Immature natural killer cell (primary cell): ENCODE measurements around the gene SHB. TPM values are rescaled to one million over a fixed set of nuclear protein-coding genes. Genes with fewer than 3 reads are reported as not detected.

Experiments used
- DNase-seq, 3 donors: peaks; one replicate each; pipeline ENCODE4 v3.0.0; 2022; ENCODE audit warnings: mixed read lengths in 1 of 3
- H3K27ac Mint-ChIP-seq, 6 donors: one replicate each; pipeline ENCODE4 v1.8.0; 2020; ENCODE audit warnings: mixed read lengths in 6 of 6, mild to moderate bottlenecking in 5 of 6, inconsistent platforms in 4 of 6, moderate library complexity in 3 of 6
- H3K27me3 Mint-ChIP-seq, 3 donors: one replicate each; pipeline ENCODE4 v1.8.0; 2020 to 2021; ENCODE audit warnings: low read depth in 3 of 3, mild to moderate bottlenecking in 3 of 3, mixed read lengths in 3 of 3, moderate library complexity in 3 of 3, inconsistent platforms in 1 of 3
- H3K36me3 Mint-ChIP-seq, 3 donors: one replicate each; pipeline ENCODE4 v1.8.0; 2020; ENCODE audit warnings: mixed read lengths in 3 of 3, inconsistent platforms in 2 of 3, mild to moderate bottlenecking in 2 of 3
- H3K4me1 Mint-ChIP-seq, 2 donors: one replicate each; pipeline ENCODE4 v1.8.0; 2020; ENCODE audit warnings: inconsistent platforms in 2 of 2, mild to moderate bottlenecking in 2 of 2, mixed read lengths in 2 of 2, moderate library complexity in 1 of 2
- H3K4me3 Mint-ChIP-seq, 5 donors: one replicate each; pipeline ENCODE4 v1.8.0; 2020; ENCODE audit warnings: mild to moderate bottlenecking in 5 of 5, mixed read lengths in 5 of 5, inconsistent platforms in 3 of 5, moderate library complexity in 3 of 5
- H3K9me3 Mint-ChIP-seq, 6 donors: one replicate each; pipeline ENCODE4 v1.8.0; 2020; ENCODE audit warnings: mild to moderate bottlenecking in 6 of 6, mixed read lengths in 6 of 6, inconsistent platforms in 4 of 6, moderate library complexity in 3 of 6
- polyA plus RNA-seq, 3 donors: library from polyadenylated mRNA; unstranded; fragments of 300-500 nt; fragmentation: Illumina TruSeq; gene quantifications; one replicate each; pipeline ENCODE4 v1.2.3, GENCODE V29; 2021

The SHB gene
- polyA plus RNA-seq, 3 donors from 2014 or later = 0.39 to 0.70 (median 0.57) TPM

- Mint-ChIP-seq H3K4me1 (peaks cover 18 to 20% of the 10 kb centered on the region in 2 donors), H3K27ac (no peak overlapping the region), H3K27me3 (peaks cover 0 to 3% (median 0%) of the 10 kb centered on the region in 3 donors), H3K4me3 (no peak overlapping the region), H3K9me3 (peaks cover 0 to 2% (median 0%) of the 10 kb centered on the region in 6 donors), H3K36me3 (no peaks in the 10 kb centered on the region)
- no peak for DNase-seq
Observed at GRCh38 chr9:37921168-37921510, 147.9 kb downstream of the SHB start.

GRCh38 chr9:37920471-37921167 is 148.4 kb downstream of the SHB start:
- H3K27ac Mint-ChIP-seq = no peak overlapping the region
- no peaks in the 10 kb centered on the region for H3K36me3 Mint-ChIP-seq
- peaks cover 18 to 20% of the 10 kb centered on the region in 2 donors for H3K4me1 Mint-ChIP-seq
- no peak for DNase-seq
- H3K27me3 Mint-ChIP-seq = peaks cover 0 to 3% (median 0%) of the 10 kb centered on the region in 3 donors
- H3K9me3 Mint-ChIP-seq = peaks cover 0 to 2% (median 0%) of the 10 kb centered on the region in 6 donors
- H3K4me3 Mint-ChIP-seq = no peak overlapping the region

- DNase-seq = no peak
- Mint-ChIP-seq H3K27ac (no peak overlapping the region), H3K4me1 (peaks cover 18 to 20% of the 10 kb centered on the region in 2 donors), H3K27me3 (peaks cover 0 to 3% (median 0%) of the 10 kb centered on the region in 3 donors), H3K36me3 (no peaks in the 10 kb centered on the region), H3K4me3 (no peak overlapping the region), H3K9me3 (peaks cover 0 to 2% (median 0%) of the 10 kb centered on the region in 6 donors)
Observed at GRCh38 chr9:37919956-37920335, 149.1 kb downstream of the SHB start.

- H3K27ac Mint-ChIP-seq = no peak overlapping the region
- H3K9me3 Mint-ChIP-seq = peaks cover 0 to 2% (median 0%) of the 10 kb centered on the region in 6 donors
- no peak overlapping the region for H3K4me3 Mint-ChIP-seq
- no peak for DNase-seq
- H3K4me1 Mint-ChIP-seq = peaks cover 18 to 20% of the 10 kb centered on the region in 2 donors
- peaks cover 0 to 3% (median 0%) of the 10 kb centered on the region in 3 donors for H3K27me3 Mint-ChIP-seq
- H3K36me3 Mint-ChIP-seq = no peaks in the 10 kb centered on the region
Observed at GRCh38 chr9:37919246-37919955, 149.6 kb downstream of the SHB start.

GRCh38 chr9:37918665-37919170 is 150.3 kb downstream of the SHB start:
- Mint-ChIP-seq H3K27me3 (peaks cover 0 to 3% (median 0%) of the 10 kb centered on the region in 3 donors), H3K27ac (no peak overlapping the region), H3K36me3 (no peaks in the 10 kb centered on the region), H3K4me1 (peaks cover 18 to 20% of the 10 kb centered on the region in 2 donors), H3K4me3 (no peak overlapping the region), H3K9me3 (peaks cover 0 to 2% (median 0%) of the 10 kb centered on the region in 6 donors)
- DNase-seq = no peak

- DNase-seq = no peak
- Mint-ChIP-seq H3K27ac (peak overlapping the region in 3 of 6 donors; percentile 22 to 59 (median 56)), H3K27me3 (peaks cover 0 to 2% (median 0%) of the 10 kb centered on the region in 3 donors)
Observed at GRCh38 chr9:37917801-37918664, 151.0 kb downstream of the SHB start.

GRCh38 chr9:37917313-37917731 is 151.7 kb downstream of the SHB start:
- Mint-ChIP-seq H3K4me1 (peaks cover 18 to 22% of the 10 kb centered on the region in 2 donors), H3K4me3 (peak overlapping the region in 4 of 5 donors; percentile 40 to 69 (median 48)), H3K27me3 (peaks cover 0 to 2% (median 0%) of the 10 kb centered on the region in 3 donors), H3K36me3 (no peaks in the 10 kb centered on the region), H3K9me3 (peaks cover 0 to 2% (median 0%) of the 10 kb centered on the region in 6 donors), H3K27ac (peak overlapping the region in 3 of 6 donors; percentile 40 to 59 (median 56))
- DNase-seq = no peak

More at GRCh38 chr9:37917801-37918664, 151.0 kb downstream of the SHB start:
- H3K9me3 Mint-ChIP-seq = peaks cover 0 to 2% (median 0%) of the 10 kb centered on the region in 6 donors
- peak overlapping the region in 4 of 5 donors; percentile 40 to 69 (median 48) for H3K4me3 Mint-ChIP-seq
- H3K36me3 Mint-ChIP-seq = no peaks in the 10 kb centered on the region
- peaks cover 18 to 22% of the 10 kb centered on the region in 2 donors for H3K4me1 Mint-ChIP-seq

- no peak for DNase-seq
- H3K36me3 Mint-ChIP-seq = no peaks in the 10 kb centered on the region
- peaks cover 0 to 2% (median 0%) of the 10 kb centered on the region in 6 donors for H3K9me3 Mint-ChIP-seq
- peaks cover 0 to 2% (median 0%) of the 10 kb centered on the region in 3 donors for H3K27me3 Mint-ChIP-seq
- H3K27ac Mint-ChIP-seq = peak overlapping the region in 1 of 6 donors; percentile 56
- peak overlapping the region; percentile 3 to 69 (median 18) for H3K4me3 Mint-ChIP-seq
- peaks cover 18 to 22% of the 10 kb centered on the region in 2 donors for H3K4me1 Mint-ChIP-seq
Observed at GRCh38 chr9:37916471-37917312, 152.3 kb downstream of the SHB start.

DNA sequence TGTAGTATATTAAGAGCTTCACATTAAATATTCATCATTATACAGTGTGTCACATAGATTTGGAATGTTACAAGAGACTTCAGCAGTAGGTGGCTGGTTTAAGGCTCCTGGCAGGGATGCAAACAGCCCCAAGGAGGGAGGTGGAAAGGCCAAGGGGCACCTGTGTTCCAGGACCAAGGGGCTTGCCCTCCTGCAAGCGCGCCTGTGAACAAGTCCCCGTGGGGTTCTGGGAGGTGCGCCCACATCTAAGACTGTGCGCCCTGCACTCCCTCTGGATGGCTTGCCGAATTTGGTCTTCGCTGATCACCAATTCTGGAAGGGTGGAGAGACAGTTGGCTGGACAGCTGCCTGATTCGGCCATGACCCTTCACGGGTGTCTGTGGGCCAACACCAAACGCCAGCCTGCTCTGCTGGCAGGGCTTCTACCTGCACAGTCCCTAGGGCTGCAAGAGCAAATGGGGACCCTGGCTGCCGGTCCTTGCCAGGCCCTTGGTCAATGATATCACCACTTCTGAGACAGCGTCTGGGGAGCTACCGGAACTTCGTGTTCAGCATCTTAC is 153.0 kb downstream of the SHB start:
- H3K36me3 Mint-ChIP-seq = no peaks in the 10 kb centered on the region
- H3K27me3 Mint-ChIP-seq = no peaks in the 10 kb centered on the region
- H3K4me3 Mint-ChIP-seq = no peak overlapping the region
- H3K4me1 Mint-ChIP-seq = peaks cover 18 to 22% of the 10 kb centered on the region in 2 donors
- H3K27ac Mint-ChIP-seq = peak overlapping the region in 2 of 6 donors; percentile 25 to 71
- H3K9me3 Mint-ChIP-seq = peaks cover 0 to 2% (median 0%) of the 10 kb centered on the region in 6 donors
- DNase-seq = no peak

DNA sequence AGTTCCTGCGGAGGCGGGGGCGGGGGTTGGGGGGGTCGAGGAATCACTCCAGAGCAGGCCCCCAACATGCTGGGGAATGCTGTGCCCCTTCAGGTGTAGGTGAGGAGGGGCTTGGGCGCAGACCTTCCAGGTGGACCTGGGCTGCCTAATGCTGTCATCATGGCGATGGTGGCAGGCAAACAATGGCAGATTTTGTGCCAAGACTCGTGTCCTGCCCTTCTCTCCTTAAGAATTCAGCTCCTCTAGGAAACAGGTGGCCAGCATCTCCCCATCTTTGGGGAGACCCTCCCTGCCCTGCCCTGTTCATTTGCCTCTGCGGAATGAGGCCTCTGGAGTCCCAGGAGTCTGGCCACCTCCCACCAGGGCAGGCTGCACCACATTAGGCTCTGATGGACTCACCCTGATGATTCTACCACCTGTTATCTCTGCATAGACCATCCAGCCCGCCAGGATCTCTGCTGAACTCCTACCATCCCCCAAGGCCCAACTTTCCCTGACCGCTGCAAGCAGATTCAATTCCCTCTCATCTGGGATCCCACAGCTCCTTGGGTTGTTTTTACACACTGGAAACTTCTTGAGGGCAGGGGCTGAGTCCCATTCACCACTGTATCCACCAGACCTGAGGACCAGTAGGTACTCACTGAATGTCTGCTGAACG is 154.2 kb downstream of the SHB start:
- no peak overlapping the region for H3K27ac Mint-ChIP-seq
- DNase-seq = no peak
- H3K4me3 Mint-ChIP-seq = no peak overlapping the region
- peaks cover 18 to 22% of the 10 kb centered on the region in 2 donors for H3K4me1 Mint-ChIP-seq
- H3K27me3 Mint-ChIP-seq = no peaks in the 10 kb centered on the region
- no peaks in the 10 kb centered on the region for H3K36me3 Mint-ChIP-seq
- peaks cover 0 to 2% (median 0%) of the 10 kb centered on the region in 6 donors for H3K9me3 Mint-ChIP-seq

GRCh38 chr9:37914154-37914551 is 154.9 kb downstream of the SHB start:
- Mint-ChIP-seq H3K27ac (no peak overlapping the region), H3K4me3 (no peak overlapping the region), H3K4me1 (peaks cover 18 to 22% of the 10 kb centered on the region in 2 donors), H3K36me3 (no peaks in the 10 kb centered on the region), H3K9me3 (peaks cover 0 to 2% (median 0%) of the 10 kb centered on the region in 6 donors), H3K27me3 (no peaks in the 10 kb centered on the region)
- no peak for DNase-seq
